Lung (tissue), 12 donors: ENCODE data around the gene NOC4L. TPM values are rescaled to one million over a fixed set of nuclear protein-coding genes. Genes with fewer than 3 reads are reported as not detected.
A peak's percentile ranks its signal among the peaks of the same experiment; 100 is the strongest.

ENCODE experiments used
- ATAC-seq: fragments of 200-7000 bp; cut with Tn5 transposase; one replicate; pipeline ENCODE4 v1.9.1; 2020; ENCODE audit warnings: moderate number of reproducible peaks; ENCODE audit not compliant: insufficient read depth, low FRiP score
- DNase-seq, 3 donors: peaks; one replicate each; pipeline ENCODE4 v3.0.0-alpha.2; 2013 to 2017
- H3K27ac ChIP-seq, 2 donors: one replicate each; pipeline ENCODE4 v1.5.1; 2013; ENCODE audit warnings: mild to moderate bottlenecking in 2 of 2, moderate library complexity in 2 of 2, control low read depth in 1 of 2, inconsistent platforms in 1 of 2, low read depth in 1 of 2, low read length in 1 of 2
- H3K27me3 ChIP-seq, 3 donors: one replicate each; pipeline ENCODE4 v1.5.1; 2013; ENCODE audit warnings: low read length in 2 of 3; ENCODE audit not compliant: control insufficient read depth in 3 of 3, insufficient read depth in 3 of 3
- H3K36me3 ChIP-seq, 4 donors: one replicate each; pipeline ENCODE4 v1.5.1; 2013; ENCODE audit warnings: low read length in 4 of 4, mild to moderate bottlenecking in 1 of 4, moderate library complexity in 1 of 4; ENCODE audit not compliant: control insufficient read depth in 4 of 4, insufficient read depth in 4 of 4
- H3K4me1 ChIP-seq, 5 donors: one replicate each; pipeline ENCODE4 v1.5.1; 2013; ENCODE audit warnings: low read length in 5 of 5, mild to moderate bottlenecking in 2 of 5, moderate library complexity in 1 of 5; ENCODE audit not compliant: control insufficient read depth in 5 of 5, insufficient read depth in 5 of 5
- H3K4me3 ChIP-seq: one replicate; pipeline ENCODE4 v1.5.1; 2013; ENCODE audit warnings: mild to moderate bottlenecking, control low read depth, moderate library complexity
- H3K9ac ChIP-seq, 2 donors: one replicate each; pipeline ENCODE4 v1.5.1; 2013; ENCODE audit warnings: low read length in 2 of 2, control low read depth in 1 of 2; ENCODE audit not compliant: insufficient read depth in 1 of 2
- H3K9me3 ChIP-seq, 4 donors: one replicate each; pipeline ENCODE4 v1.5.1; 2013; ENCODE audit warnings: low read length in 3 of 4, mild to moderate bottlenecking in 1 of 4, moderate library complexity in 1 of 4; ENCODE audit not compliant: control insufficient read depth in 4 of 4, insufficient read depth in 3 of 4
- WGBS, 2 donors: extraction: QIAGEN DNeasy Blood & Tissue Kit; methylation state at CpG; one replicate each; pipeline ENCODE4 v1.1.7; 2013; 5-methylcytosine and 5-hydroxymethylcytosine counted together
- polyA plus RNA-seq, 2 donors: library from polyadenylated mRNA; stranded (reverse); fragments of 200-250 nt; gene quantifications; one replicate each; pipeline ENCODE4 v1.2.1, GENCODE V29; 2013
- total RNA-seq, 2 donors: library from RNA; depleted of rRNA in 1 of 2; stranded (reverse); fragments of >200 nt in 1 of 2; gene quantifications; one replicate each; pipeline ENCODE4 v1.2.1, GENCODE V29; 2014 to 2021
- TF ChIP-seq, protein P1 (sequence below): IDR thresholded peaks from 2 replicates; pipeline ENCODE4 v1.5.1; 2012; ENCODE audit warnings: mild to moderate bottlenecking; ENCODE audit errors: control extremely low read depth, extremely low read depth
- donor health status: control.
- donor health status: control.
- donor health status: Bipolar disorder and iron deficiency.
- donor health status: healthy.
- donor health status: DM: yes; HTN: yes; CAD: no.

The NOC4L gene
- total and polyA plus RNA-seq, 4 donors, result 6.3 to 27.8 (median 25.9) TPM

DNA sequence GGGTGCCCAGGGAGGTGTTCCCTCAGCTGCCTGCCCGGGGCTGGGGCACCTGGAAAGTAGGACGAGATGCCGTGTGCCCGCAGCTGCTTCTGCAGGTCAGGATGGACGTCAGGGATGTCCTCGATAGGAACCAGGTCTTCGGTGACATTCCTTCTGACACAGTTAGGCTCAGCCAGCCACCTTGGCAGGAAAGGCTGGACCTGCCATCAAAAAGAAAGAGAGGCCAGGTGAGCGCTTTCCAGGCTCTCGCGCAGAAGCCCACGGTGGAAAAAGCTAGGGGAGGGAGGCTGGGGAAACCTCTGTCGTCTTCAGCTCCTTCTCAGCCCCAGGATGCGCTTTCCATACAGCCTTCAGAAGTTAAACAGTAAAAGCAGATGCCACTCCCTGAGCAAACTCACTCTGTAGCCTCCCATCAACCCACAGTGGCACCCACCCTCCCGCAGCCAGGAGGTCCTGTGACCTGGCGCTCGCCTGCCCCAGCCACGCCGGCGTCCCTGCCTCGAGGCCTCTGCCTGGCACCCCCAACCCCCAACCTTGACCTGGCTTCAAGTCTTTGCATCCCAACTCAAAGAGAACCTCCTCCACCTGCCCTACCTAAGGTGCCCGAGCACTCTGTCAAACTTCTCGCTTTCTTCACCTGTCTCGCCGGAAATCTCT, 1.4 kb upstream of the NOC4L start:
- DNase-seq (no peak), ATAC-seq (no peak)
- H3K27me3 ChIP-seq, result no peaks in the 10 kb centered on the region
- peaks cover 0 to 21% (median 8%) of the 10 kb centered on the region in 5 donors for H3K4me1 ChIP-seq
- TF ChIP-seq, protein P1, sequence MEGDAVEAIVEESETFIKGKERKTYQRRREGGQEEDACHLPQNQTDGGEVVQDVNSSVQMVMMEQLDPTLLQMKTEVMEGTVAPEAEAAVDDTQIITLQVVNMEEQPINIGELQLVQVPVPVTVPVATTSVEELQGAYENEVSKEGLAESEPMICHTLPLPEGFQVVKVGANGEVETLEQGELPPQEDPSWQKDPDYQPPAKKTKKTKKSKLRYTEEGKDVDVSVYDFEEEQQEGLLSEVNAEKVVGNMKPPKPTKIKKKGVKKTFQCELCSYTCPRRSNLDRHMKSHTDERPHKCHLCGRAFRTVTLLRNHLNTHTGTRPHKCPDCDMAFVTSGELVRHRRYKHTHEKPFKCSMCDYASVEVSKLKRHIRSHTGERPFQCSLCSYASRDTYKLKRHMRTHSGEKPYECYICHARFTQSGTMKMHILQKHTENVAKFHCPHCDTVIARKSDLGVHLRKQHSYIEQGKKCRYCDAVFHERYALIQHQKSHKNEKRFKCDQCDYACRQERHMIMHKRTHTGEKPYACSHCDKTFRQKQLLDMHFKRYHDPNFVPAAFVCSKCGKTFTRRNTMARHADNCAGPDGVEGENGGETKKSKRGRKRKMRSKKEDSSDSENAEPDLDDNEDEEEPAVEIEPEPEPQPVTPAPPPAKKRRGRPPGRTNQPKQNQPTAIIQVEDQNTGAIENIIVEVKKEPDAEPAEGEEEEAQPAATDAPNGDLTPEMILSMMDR, result no peak
- no peak overlapping the region for H3K9ac ChIP-seq
- H3K27ac ChIP-seq, result no peak overlapping the region
- H3K36me3 ChIP-seq, result peaks cover 6 to 52% (median 19%) of the 10 kb centered on the region in 4 donors
- peak overlapping the region; percentile 91 for H3K4me3 ChIP-seq
- WGBS, 2 donors, result 76 to 83% methylated on average over 24 of the region's 24 CpGs
- no peaks in the 10 kb centered on the region for H3K9me3 ChIP-seq

DNA sequence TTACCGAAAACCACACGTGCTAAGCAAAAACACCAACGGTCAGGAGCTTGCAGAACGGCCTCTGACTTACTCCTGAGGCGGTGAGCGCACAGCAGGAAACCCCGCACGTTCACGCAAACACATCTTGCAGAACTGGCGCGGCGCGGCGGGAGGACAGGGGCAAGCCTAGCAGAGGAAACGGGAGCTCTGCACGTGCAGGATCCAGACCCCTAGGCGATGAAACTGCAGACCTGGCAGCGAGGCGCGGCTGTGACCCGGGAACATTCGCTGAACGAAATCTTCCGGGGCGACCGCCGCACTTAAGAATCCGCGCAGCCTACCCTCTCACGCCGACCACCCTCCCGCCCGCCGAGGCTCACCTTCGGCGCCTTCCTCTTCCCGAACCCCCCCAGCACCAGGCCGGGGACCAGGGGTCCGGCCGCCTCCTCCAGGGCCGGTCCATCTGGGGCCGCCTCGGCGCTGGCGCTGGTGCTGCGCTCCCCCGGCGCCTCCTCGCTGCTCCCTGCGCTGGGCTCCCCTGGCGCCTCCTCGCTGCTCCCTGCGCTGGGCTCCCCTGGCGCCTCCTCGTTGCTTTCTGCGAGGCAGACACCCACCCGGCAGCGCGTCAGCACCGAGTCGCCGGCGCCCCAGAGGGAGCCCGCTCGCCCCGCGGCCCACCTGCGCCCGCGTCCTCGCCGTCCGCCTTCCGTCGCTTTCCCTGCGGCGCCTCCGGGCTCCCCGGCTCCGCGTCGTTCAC, 753 bp upstream of the NOC4L start:
- Histone ChIP-seq H3K27ac (peak overlapping the region; percentile 59 to 61), H3K27me3 (no peaks in the 10 kb centered on the region), H3K36me3 (peaks cover 6 to 55% (median 19%) of the 10 kb centered on the region in 4 donors), H3K4me3 (peak overlapping the region; percentile 91), H3K9me3 (no peaks in the 10 kb centered on the region), H3K4me1 (peaks cover 0 to 21% (median 8%) of the 10 kb centered on the region in 5 donors), H3K9ac (no peak overlapping the region)
- WGBS, 2 donors, result 1% methylated on average over 76 to 82 of the region's 82 CpGs
- TF ChIP-seq, protein P1, result no peak
- DNase-seq, result no peak
- no peak for ATAC-seq

DNA sequence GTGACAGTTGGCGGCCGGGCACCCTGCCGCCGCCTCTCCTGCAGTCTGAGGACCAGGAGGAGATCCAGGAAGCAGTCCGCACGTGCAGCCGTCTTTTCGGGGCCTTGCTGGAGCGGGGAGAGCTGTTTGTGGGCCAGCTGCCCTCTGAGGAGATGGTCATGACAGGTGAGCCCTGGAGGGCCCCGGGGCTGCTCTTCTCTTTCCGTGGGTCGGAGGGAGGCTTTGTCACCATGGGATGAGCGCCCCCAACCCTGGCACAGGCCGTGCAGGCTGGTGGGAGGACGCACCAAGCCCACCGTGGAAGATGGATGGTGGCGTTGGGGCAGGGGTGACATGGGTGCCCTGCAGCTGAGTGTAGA, 532 bp downstream of the NOC4L start:
- Histone ChIP-seq H3K36me3 (peaks cover 1 to 45% (median 14%) of the 10 kb centered on the region in 4 donors), H3K4me1 (peaks cover 0 to 21% (median 8%) of the 10 kb centered on the region in 5 donors), H3K27ac (peak overlapping the region; percentile 82 to 93), H3K27me3 (no peaks in the 10 kb centered on the region), H3K4me3 (peak overlapping the region; percentile 97), H3K9ac (peak overlapping the region in 1 of 2 donors; percentile 63), H3K9me3 (no peaks in the 10 kb centered on the region)
- TF ChIP-seq, protein P1, result no peak
- 2 to 5% methylated on average over 16 to 17 of the region's 17 CpGs for WGBS, 2 donors
- DNase-seq (no peak), ATAC-seq (peak; percentile 8)
